Measurements from ENCODE around the gene RRN3.
"Not testable (repeated sequence)": the region's sequence is repeated elsewhere in the genome, so short reads cannot be mapped to it uniquely, and the experiment has no call there.

RRN3 gene, protein sequence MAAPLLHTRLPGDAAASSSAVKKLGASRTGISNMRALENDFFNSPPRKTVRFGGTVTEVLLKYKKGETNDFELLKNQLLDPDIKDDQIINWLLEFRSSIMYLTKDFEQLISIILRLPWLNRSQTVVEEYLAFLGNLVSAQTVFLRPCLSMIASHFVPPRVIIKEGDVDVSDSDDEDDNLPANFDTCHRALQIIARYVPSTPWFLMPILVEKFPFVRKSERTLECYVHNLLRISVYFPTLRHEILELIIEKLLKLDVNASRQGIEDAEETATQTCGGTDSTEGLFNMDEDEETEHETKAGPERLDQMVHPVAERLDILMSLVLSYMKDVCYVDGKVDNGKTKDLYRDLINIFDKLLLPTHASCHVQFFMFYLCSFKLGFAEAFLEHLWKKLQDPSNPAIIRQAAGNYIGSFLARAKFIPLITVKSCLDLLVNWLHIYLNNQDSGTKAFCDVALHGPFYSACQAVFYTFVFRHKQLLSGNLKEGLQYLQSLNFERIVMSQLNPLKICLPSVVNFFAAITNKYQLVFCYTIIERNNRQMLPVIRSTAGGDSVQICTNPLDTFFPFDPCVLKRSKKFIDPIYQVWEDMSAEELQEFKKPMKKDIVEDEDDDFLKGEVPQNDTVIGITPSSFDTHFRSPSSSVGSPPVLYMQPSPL

GRCh38 chr16:15093955-15094827, at the start of gene RRN3:
RRN3 (minus strand) TSS chr16:15094272; CDS start chr16:15094233, 39 bp downstream.
- peak; percentile 67 to 75 for DNase-seq (ENCODE audit: low read depth in 1 of 2, low spot score in 1 of 2)

DNA sequence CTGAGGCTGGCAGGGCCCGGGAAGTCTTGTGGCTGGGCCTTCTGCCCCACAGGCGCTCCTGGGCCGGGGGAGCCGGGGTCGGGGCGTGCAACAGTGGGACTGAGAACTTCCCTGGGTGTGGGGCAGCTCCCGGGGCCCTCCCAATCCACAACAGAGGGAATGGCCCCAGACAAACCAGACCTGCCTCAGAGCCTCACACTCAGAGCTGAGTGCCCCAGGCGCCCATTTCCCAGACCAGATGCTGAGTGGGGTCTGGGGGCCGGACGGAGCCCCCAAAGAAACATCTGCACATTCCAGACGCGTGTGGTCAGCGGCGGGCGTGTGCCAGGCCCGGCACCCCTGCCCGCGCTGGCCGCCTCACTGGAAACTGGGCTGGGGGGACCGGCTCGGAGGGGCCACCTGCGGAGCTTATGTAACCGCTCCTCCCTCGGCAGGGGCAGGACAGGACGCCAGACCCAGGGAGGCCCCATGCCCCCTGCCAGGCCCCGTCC, 49.6 kb upstream of the RRN3 start:
- not testable (repeated sequence) for DNase-seq (ENCODE audit: low read depth in 1 of 2, low spot score in 1 of 2)

DNA sequence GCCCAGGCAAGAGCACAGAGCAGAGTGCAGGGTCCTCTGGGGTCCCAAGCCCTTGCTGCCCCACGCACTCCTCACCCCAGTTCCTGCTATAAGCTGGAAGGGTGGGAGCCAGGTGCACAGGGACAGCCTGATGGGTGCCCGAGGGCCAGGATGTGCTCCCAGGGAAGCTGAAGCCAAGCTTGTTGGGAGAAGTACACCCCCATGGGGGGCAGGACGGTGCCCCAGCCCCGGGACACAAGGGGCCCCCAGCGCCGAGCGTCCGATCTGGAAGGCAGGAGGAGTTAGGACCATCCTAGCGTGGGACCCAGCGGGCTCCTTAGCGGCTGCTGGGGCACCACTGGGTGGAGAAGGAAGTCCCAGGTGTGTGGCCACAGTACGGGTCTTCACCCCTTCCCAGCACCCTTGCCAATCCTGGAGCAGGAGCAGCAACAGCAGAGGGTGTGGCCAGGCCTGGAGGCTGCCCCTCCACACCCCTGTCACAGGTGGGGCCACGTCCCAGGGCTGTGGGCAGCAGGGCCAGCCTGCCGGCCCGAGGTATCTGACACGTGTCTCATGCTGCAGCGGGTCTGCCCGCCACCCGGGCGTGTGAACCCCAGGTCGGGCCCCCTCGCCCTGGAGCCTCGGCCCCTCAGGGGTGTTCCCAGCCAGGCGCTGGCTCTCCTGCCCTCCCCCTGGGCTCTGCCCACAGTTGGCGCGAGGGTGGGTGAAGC, 49.0 kb upstream of the RRN3 start:
- not testable (repeated sequence) for DNase-seq (ENCODE audit: low read depth in 1 of 2, low spot score in 1 of 2)

- DNase-seq (ENCODE audit: low read depth in 1 of 2, low spot score in 1 of 2) = not testable (repeated sequence)
Observed at GRCh38 chr16:15142107-15142890, 48.2 kb upstream of the RRN3 start.

GRCh38 chr16:15141586-15141985, 47.5 kb upstream of the RRN3 start:
- DNase-seq (ENCODE audit: low read depth in 1 of 2, low spot score in 1 of 2) = no peak

DNA sequence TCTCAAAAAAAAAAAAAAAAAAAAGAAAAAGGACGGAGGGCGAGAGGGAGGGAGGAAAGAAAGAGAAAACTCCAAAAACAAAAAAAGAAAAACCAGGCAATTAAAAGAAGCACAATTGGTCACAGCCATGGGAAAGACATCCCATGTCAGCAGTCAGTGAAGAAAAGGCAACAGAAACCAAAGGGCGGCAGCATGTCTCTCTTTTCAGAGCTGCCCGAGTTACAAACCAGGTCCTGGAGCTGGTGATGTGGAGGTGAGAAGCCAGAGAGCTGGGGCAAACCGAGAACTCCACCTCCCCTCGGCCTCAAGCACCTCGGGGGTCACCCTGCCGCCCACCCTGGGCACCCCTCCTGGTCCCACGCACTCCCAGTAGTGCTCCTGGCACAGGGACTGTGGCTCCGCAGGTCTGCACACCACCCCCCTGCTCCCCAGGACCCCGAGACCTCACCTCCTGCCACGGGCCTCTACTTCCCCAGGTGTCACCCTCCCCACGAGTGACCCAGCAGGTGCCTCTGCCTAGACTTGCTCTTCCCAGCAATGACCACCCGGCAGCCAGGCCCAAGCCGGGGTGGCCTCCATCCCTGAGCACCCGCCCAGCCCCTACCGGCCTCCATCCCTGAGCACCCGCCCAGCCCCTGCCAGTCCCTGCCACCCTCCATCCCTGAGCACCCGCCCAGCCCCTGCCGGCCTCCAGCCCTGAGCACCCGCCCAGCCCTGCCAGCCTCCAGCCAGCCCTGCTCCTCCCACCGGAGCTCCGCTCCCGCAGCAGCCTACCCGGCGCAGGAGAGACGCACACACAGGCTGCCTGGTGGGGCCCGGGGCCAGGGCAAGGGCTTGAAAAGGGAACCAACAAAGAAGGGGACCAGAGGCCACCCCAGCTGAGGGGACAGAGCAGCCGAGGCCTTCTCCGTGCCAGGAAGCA, 46.6 kb upstream of the RRN3 start:
- not testable (repeated sequence) for DNase-seq (ENCODE audit: low read depth in 1 of 2, low spot score in 1 of 2)

- DNase-seq (ENCODE audit: low read depth in 1 of 2, low spot score in 1 of 2) = not testable (repeated sequence)
Observed at GRCh38 chr16:15137514-15137913, 43.4 kb upstream of the RRN3 start.

GRCh38 chr16:15135483-15136360, 41.6 kb upstream of the RRN3 start:
- DNase-seq (ENCODE audit: low read depth in 1 of 2, low spot score in 1 of 2) = not testable (repeated sequence)

DNA sequence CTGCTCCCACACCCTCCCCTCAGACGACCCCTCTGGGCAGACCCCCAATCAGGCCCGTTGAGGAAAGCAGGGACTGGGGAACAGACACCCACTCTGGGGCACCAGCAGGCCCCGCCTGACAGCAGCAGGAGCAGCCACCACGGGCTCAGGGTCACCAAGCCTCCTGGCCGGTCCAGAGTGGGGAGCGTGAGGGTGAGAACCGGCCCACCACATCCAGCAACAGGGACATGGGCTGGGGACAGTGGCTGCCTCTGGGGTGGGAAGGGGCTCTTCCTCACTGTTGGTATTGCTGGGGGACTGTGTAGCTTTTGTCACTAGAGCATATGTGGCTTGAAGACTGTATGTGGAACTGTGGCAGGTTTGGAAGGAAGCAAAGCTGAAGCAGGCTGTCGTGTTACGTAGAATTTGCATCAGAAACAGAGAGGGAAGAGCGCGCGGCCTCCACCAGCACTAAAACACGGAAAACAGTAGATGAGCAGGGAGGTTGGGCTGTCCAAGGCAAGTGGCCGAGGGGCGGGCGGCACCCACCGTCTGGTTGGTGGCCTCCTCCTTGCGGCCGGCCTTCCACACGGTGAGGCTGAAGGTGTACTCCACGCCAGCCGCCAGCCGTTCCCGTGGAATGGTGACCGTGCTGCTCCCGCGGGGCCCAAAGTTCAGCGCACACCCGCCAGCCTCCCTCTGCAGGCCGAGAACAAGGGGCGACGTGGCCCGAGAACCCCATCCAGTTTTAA, 40.8 kb upstream of the RRN3 start:
- not testable (repeated sequence) for DNase-seq (ENCODE audit: low read depth in 1 of 2, low spot score in 1 of 2)

- DNase-seq (ENCODE audit: low read depth in 1 of 2, low spot score in 1 of 2) = not testable (repeated sequence)
Observed at GRCh38 chr16:15133554-15133953, 39.5 kb upstream of the RRN3 start.

DNA sequence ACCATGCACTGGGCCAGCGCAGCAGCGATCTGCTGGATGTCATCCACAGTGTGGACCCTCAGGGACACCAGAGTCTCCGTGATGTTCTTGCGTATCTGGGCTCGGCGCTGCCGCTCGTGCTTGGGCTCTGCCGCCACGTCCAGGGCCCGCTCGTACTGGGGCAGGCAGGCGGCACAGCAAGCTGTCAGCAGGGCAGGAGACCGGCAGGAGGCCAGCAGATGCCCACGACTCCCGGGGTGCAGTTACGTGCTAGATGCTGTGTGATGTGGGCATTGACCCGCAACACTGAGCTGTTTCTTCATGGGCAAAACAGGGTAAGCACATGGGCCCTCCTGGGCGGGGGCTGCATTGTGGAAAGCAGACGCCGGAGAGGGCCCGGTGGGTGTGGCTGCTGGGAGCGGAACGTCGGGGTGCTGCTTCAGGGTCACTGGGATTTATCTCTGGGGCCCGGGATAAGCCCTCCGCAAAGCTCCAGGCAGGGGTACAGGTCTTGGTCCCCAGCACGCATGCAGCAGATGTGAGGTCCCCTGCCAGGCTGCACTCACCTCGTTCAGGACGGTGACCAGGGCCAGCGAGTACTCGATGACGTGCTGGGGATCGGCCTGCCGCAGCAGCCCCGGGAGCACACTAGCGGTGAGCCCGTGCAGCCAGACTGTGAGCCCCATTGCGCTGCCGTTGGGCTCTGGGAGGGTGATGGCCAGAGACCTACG, 38.8 kb upstream of the RRN3 start:
- DNase-seq (ENCODE audit: low read depth in 1 of 2, low spot score in 1 of 2) = not testable (repeated sequence)

DNA sequence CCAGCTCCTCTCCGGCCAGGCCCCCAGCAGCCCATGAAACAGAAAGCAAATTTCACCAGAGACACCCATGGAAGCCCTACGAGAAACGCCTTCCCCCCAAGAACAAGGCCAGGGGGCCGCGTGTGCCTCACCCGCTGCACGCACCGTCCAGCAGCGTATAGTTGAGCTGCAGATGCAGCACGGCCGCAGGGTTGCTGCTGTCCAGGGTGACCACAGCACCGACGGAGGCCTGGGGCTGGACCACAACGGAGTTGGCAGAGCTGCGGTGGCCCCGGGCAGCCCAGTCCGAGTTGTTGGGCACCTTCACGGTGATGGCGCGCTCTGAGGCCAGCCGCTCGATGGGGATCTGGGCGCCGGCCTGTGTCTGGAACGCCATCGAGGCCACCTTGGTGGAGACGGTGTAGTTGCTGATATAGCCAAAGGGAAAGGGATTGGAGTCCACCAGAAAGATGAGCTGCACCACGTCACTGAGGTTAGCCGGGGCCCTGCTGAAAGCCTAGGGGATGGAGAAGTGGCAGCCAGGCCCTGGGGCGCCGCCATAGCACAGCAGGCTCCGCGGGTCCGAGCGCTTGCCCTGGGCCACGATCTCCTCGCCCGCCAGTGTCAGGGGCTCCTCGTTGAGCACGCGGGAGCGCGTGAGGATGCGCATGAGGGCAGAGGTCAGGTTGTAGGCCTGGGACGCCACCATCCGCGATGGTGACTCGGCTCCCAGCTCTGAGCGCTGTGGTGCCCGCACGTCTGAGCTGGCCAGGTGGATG, 37.0 kb upstream of the RRN3 start:
- DNase-seq (ENCODE audit: low read depth in 1 of 2, low spot score in 1 of 2) = not testable (repeated sequence)

DNA sequence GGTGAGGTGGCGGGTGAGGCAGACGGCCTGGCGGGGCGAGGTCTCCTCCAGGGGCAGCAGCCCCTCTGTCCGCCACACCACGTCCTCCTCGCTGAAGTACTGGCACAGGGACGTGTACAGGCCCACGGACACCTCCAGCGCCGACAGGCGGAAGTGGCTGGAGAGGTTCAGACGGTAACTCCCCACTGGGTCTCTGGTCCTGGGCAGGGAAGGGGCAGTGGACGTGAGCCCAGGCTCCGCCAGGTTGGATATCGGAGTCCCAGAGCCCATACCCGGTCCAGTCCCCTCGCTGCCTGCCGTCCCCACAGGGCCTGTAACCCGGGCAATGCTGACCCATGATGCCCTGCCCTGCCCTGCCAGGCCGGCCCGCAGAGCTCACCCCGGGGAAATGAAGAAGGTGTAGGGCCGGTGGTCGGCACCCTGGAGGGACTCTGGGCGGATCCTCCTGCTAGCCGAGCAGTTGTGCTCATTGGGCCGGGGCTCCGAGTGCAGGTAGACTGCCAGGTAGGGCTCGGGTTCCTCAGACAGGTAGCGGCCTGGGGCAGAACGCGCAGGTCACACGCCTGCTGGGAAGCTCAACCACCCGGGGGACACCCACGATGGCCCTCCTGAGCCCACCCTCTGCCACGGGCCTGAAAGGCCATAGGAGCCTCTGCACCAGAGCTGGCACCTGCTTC, 36.3 kb upstream of the RRN3 start:
- DNase-seq (ENCODE audit: low read depth in 1 of 2, low spot score in 1 of 2) = not testable (repeated sequence)

- DNase-seq (ENCODE audit: low read depth in 1 of 2, low spot score in 1 of 2) = not testable (repeated sequence)
Observed at GRCh38 chr16:15127641-15128425, 33.8 kb upstream of the RRN3 start.

Data from activated T-helper 1 cell treated with anti-CD3 and anti-CD28 coated beads, Interleukin-2, amount 50 U/mL, for 16 hours (primary cell).